HFFc6 (cell line): ENCODE results near the gene OXER1. TPM values are rescaled to one million over a fixed set of nuclear protein-coding genes. Genes with fewer than 3 reads are reported as not detected.

Experiments used
- DNase-seq: peaks from one replicate; pipeline ENCODE4 v3.0.0-alpha.2; 2018
- H3K27ac Mint-ChIP-seq: 2 replicates; pipeline ENCODE4 v1.8.0; 2020; ENCODE audit warnings: mild to moderate bottlenecking, mixed read lengths
- H3K27me3 Mint-ChIP-seq: 2 replicates; pipeline ENCODE4 v1.8.0; 2021; ENCODE audit warnings: mild to moderate bottlenecking, moderate library complexity, mixed read lengths; ENCODE audit not compliant: insufficient read depth
- H3K36me3 Mint-ChIP-seq: 2 replicates; pipeline ENCODE4 v1.8.0; 2021; ENCODE audit warnings: low read depth, mixed read lengths
- H3K4me1 Mint-ChIP-seq: 2 replicates; pipeline ENCODE4 v1.8.0; 2020; ENCODE audit warnings: low read depth, mixed read lengths
- H3K4me3 Mint-ChIP-seq: 2 replicates; pipeline ENCODE4 v1.8.0; 2020; ENCODE audit warnings: mild to moderate bottlenecking, moderate library complexity, mixed read lengths
- H3K9me3 Mint-ChIP-seq: 2 replicates; pipeline ENCODE4 v1.8.0; 2020; ENCODE audit warnings: mild to moderate bottlenecking, mixed read lengths
- total RNA-seq, 6 experiments: library from RNA; stranded (reverse); fragmentation: NEBNext Ultra II Directional; extraction: Animal tissue kit (Norgen Biotek cat#: 25700); gene quantifications; 2 replicates in 1 of 6; 3 replicates in 5 of 6; pipeline ENCODE4 v1.2.3, GENCODE V29; 2021
- TF ChIP-seq, protein P1 (sequence below): fragments of 200-600 bp; sonication (generic); IDR thresholded peaks from 2 replicates; pipeline ENCODE4 v1.5.0; 2021; ENCODE audit warnings: antibody characterized with exemption, mild to moderate bottlenecking

OXER1 gene
- total RNA-seq, 6 experiments from 2014 or later, result not detected

DNA sequence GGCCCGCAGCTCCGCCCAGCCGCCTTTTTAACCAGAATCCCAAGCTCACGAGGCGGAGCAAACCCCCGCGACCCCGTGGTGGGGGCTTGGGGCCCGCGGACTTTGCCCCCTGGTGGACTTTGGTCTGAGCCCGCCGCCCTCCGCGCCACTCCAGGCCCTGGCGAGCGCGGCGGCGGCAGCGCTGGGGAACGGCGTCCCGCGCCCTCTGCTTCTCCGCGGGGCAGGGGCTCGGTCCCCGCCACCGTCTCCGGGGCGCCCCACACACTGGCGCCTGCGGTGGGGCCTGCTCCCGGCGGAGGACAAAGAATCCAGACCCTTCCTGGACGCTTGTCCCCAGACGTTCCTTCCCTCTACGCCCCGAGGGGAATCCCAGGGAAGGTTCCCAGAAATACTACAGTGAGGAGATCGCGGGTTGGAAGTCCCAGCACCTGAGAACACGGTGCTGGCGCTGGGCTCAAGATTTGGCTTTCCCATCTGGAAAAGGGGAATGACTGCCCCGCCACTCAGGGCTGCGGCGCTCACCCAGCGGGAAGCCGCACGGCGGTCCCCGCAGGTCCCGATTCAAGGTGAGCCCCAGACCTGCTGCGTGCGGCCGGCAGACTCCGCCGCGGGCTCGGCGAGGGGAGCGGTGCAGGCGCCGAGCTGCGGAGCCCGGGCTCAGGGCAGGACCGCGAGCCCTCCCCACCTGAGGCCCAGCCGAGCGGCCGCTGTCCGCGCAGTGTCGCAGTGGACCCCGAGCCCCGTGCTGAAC, 28.8 kb upstream of the OXER1 start, which contains the start of gene HAAO:
TSS of gene HAAO (minus strand) at position 1 of the 751 bp plus-strand sequence. CDS start 47 bp downstream, outside the sequence.
- H3K4me1 Mint-ChIP-seq, result peaks cover 35% of the 10 kb centered on the region
- peak within 1 kb of the TSS; percentile 73 for H3K4me3 Mint-ChIP-seq
- H3K36me3 Mint-ChIP-seq, result 0 out of 2 replicates have a peak, but pooled peaks cover 7% of the 10 kb centered on the region
- TF ChIP-seq, protein P1, sequence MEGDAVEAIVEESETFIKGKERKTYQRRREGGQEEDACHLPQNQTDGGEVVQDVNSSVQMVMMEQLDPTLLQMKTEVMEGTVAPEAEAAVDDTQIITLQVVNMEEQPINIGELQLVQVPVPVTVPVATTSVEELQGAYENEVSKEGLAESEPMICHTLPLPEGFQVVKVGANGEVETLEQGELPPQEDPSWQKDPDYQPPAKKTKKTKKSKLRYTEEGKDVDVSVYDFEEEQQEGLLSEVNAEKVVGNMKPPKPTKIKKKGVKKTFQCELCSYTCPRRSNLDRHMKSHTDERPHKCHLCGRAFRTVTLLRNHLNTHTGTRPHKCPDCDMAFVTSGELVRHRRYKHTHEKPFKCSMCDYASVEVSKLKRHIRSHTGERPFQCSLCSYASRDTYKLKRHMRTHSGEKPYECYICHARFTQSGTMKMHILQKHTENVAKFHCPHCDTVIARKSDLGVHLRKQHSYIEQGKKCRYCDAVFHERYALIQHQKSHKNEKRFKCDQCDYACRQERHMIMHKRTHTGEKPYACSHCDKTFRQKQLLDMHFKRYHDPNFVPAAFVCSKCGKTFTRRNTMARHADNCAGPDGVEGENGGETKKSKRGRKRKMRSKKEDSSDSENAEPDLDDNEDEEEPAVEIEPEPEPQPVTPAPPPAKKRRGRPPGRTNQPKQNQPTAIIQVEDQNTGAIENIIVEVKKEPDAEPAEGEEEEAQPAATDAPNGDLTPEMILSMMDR, result peak; percentile 25; the same call in 1 of the 2 replicates
- H3K9me3 Mint-ChIP-seq, result no peaks in the 10 kb centered on the region
- no peak within 1 kb of the TSS for H3K27ac Mint-ChIP-seq
- peaks cover 38% of the 10 kb centered on the region for H3K27me3 Mint-ChIP-seq
- DNase-seq, result no peak

DNA sequence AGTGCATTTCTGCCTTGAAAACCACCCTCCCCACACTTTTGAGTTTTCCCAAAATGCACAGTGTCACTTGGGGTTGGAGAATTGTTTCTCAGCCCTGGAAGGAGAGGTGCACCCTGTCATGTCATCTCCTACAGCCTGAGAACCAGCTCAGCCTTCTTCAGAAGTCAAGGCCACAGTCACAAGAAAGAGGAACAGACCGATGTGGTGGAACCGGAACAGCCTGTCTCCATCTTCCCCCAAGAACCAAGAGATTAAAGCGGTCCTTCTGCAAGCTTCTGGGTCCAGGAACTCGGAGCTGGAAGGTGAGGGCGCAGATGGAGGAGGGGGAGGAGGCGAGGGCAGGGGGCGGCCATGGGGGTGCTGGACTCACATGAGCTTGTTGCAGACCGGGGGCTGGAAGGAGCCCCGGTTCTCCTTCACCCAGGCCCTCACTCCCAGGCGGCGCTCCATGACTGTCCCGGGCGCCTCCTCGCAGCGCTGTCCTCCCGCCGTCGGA, 28.2 kb upstream of the OXER1 start:
- Mint-ChIP-seq H3K27ac (no peak overlapping the region), H3K4me1 (peaks cover 35% of the 10 kb centered on the region), H3K27me3 (peaks cover 41% of the 10 kb centered on the region), H3K9me3 (no peaks in the 10 kb centered on the region), H3K36me3 (0 out of 2 replicates have a peak, but pooled peaks cover 7% of the 10 kb centered on the region), H3K4me3 (peak overlapping the region; percentile 73)
- TF ChIP-seq, protein P1, result no peak
- no peak for DNase-seq

DNA sequence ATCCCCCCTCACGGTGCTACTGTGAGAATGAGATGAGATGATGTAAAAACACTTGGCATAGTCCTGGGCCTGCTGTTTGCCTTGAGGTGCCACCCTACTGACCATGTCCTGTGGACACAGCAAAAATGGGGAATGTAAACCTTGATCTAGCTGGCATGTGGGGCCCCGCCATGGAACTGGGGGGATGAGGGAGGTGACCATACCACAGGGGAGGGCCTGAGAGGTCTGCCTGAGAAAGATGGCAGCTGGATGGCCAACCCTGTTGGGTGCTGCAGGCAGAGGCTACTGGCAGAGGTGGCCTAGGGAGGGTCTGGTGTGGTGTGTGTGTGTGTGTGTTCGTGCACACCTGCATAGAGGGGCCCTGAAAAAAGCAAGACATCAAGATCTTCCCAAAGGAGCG, 27.7 kb upstream of the OXER1 start:
- DNase-seq, result no peak
- 0 out of 2 replicates have a peak, but pooled peaks cover 7% of the 10 kb centered on the region for H3K36me3 Mint-ChIP-seq
- H3K9me3 Mint-ChIP-seq, result no peaks in the 10 kb centered on the region
- no peak overlapping the region for H3K4me3 Mint-ChIP-seq
- TF ChIP-seq, protein P1, result no peak
- H3K27ac Mint-ChIP-seq, result no peak overlapping the region
- peaks cover 35% of the 10 kb centered on the region for H3K4me1 Mint-ChIP-seq
- peaks cover 43% of the 10 kb centered on the region for H3K27me3 Mint-ChIP-seq

DNA sequence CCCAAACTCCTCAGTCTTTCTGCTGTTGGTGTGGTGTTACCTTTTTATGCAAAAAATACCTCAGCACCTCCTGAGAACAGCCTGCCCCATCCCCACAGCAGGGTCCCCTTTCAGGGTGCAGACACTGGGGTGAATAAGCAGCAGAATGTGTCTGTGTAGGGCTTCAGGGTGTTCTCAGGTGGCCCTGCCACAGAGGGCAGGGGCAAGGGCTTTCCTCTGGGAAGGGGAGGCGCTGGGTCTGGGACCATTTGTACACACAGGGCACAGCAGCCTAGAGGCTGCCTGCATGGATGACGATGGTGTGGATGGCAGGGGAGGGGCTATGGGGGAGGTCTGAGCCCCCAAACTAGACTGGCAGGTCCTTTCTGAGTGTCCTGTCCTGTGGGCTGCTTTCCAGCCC, 25.8 kb upstream of the OXER1 start:
- Mint-ChIP-seq H3K4me1 (peaks cover 21% of the 10 kb centered on the region), H3K36me3 (0 out of 2 replicates have a peak, but pooled peaks cover 7% of the 10 kb centered on the region), H3K27me3 (peaks cover 49% of the 10 kb centered on the region), H3K9me3 (no peaks in the 10 kb centered on the region), H3K27ac (no peak overlapping the region), H3K4me3 (no peak overlapping the region)
- TF ChIP-seq, protein P1, result no peak
- DNase-seq, result no peak

DNA sequence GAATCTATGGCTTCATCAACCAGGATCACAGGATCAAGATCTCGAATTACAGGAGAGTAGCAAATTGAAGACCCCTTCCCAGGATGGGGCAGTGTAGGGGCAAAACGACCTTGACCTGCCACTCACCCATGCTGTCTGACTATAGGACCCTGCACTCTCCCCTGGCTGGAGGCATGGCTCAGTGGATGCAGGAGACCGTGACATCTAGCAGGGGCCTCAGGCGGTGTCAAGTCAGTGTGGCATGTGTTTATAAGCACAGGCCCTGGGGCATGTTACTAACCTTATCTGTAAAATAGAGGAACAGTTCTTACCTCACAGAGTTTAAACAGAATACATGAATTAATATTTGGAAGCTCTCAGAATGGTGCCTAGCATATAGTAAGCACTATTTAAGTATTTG, 24.9 kb upstream of the OXER1 start:
- DNase-seq, result no peak
- Mint-ChIP-seq H3K36me3 (0 out of 2 replicates have a peak, but pooled peaks cover 7% of the 10 kb centered on the region), H3K27me3 (peaks cover 43% of the 10 kb centered on the region), H3K4me1 (peaks cover 12% of the 10 kb centered on the region), H3K4me3 (no peak overlapping the region), H3K27ac (no peak overlapping the region), H3K9me3 (no peaks in the 10 kb centered on the region)
- TF ChIP-seq, protein P1, result no peak
